Dendritic cell treated with granulocyte-macrophage colony-stimulating factor and Interleukin-4, amounts not matched to agents 40 ng/mL and 50 ng/mL, for 4 days (primary cell): ENCODE measurements around the gene ASCL5.
"Not testable (repeated sequence)": the region's sequence is repeated elsewhere in the genome, so short reads cannot be mapped to it uniquely, and the experiment has no call there.

Experiments used
- H3K27ac Mint-ChIP-seq: one replicate; pipeline ENCODE4 v1.8.0; 2022; ENCODE audit warnings: mild to moderate bottlenecking, mixed read lengths
- H3K27me3 Mint-ChIP-seq: one replicate; pipeline ENCODE4 v1.8.0; 2022; ENCODE audit warnings: mild to moderate bottlenecking, mixed read lengths
- H3K36me3 Mint-ChIP-seq: one replicate; pipeline ENCODE4 v1.8.0; 2022; ENCODE audit warnings: low read depth, mixed read lengths
- H3K4me1 Mint-ChIP-seq: one replicate; pipeline ENCODE4 v1.8.0; 2022; ENCODE audit warnings: low read depth, mixed read lengths
- H3K4me3 Mint-ChIP-seq: one replicate; pipeline ENCODE4 v1.8.0; 2022; ENCODE audit warnings: mild to moderate bottlenecking, moderate library complexity, mixed read lengths
- H3K9me3 Mint-ChIP-seq: one replicate; pipeline ENCODE4 v1.8.0; 2022; ENCODE audit warnings: mixed read lengths
- intact Hi-C: fragments of 100-400 bp; cut with micrococcal nuclease; formaldehyde crosslinking; loops from one replicate; pipeline ENCODE4 v1.15.0; 2022

The ASCL5 gene

GRCh38 chr1:201163036-201163435 is 36.1 kb upstream of the ASCL5 start:
- H3K4me1 Mint-ChIP-seq, H3K9me3 Mint-ChIP-seq, H3K27me3 Mint-ChIP-seq, H3K27ac Mint-ChIP-seq, H3K4me3 Mint-ChIP-seq, intact Hi-C loops, H3K36me3 Mint-ChIP-seq: not testable (repeated sequence)

GRCh38 chr1:201157949-201158348 is 31.0 kb upstream of the ASCL5 start:
- Mint-ChIP-seq H3K27ac (peak overlapping the region; percentile 19), H3K27me3 (peaks cover 6% of the 10 kb centered on the region), H3K4me1 (peaks cover 12% of the 10 kb centered on the region), H3K4me3 (no peak overlapping the region), H3K36me3 (no peaks in the 10 kb centered on the region), H3K9me3 (no peaks in the 10 kb centered on the region)
- intact Hi-C loops: no loop called here

- intact Hi-C loops: no loop called here
- H3K27me3 Mint-ChIP-seq: peaks cover 6% of the 10 kb centered on the region
- peaks cover 12% of the 10 kb centered on the region for H3K4me1 Mint-ChIP-seq
- peaks cover 2% of the 10 kb centered on the region for H3K36me3 Mint-ChIP-seq
- no peaks in the 10 kb centered on the region for H3K9me3 Mint-ChIP-seq
- no peak overlapping the region for H3K27ac Mint-ChIP-seq
- no peak overlapping the region for H3K4me3 Mint-ChIP-seq
Observed at GRCh38 chr1:201156819-201157218, 29.8 kb upstream of the ASCL5 start.

- Mint-ChIP-seq H3K9me3 (no peaks in the 10 kb centered on the region), H3K27me3 (peaks cover 6% of the 10 kb centered on the region), H3K4me3 (no peak overlapping the region), H3K36me3 (peaks cover 6% of the 10 kb centered on the region), H3K4me1 (peaks cover 12% of the 10 kb centered on the region), H3K27ac (no peak overlapping the region)
- intact Hi-C loops: no loop called here
Observed at GRCh38 chr1:201156346-201156745, 29.4 kb upstream of the ASCL5 start.

GRCh38 chr1:201155354-201155753 is 28.4 kb upstream of the ASCL5 start:
- H3K27me3 Mint-ChIP-seq: peaks cover 6% of the 10 kb centered on the region
- no peaks in the 10 kb centered on the region for H3K9me3 Mint-ChIP-seq
- H3K4me3 Mint-ChIP-seq: no peak overlapping the region
- H3K27ac Mint-ChIP-seq: no peak overlapping the region
- peaks cover 16% of the 10 kb centered on the region for H3K36me3 Mint-ChIP-seq
- H3K4me1 Mint-ChIP-seq: peaks cover 12% of the 10 kb centered on the region
- intact Hi-C loops: no loop called here

- Mint-ChIP-seq H3K4me3 (peak within 1 kb of the TSS; percentile 82), H3K9me3 (no peaks in the 10 kb centered on the region), H3K27ac (peak within 1 kb of the TSS; percentile 82), H3K36me3 (peaks cover 17% of the 10 kb centered on the region), H3K27me3 (peaks cover 6% of the 10 kb centered on the region), H3K4me1 (peaks cover 12% of the 10 kb centered on the region)
- intact Hi-C loops: loop anchor here (5.0 kb wide), 1 partner anchor 68 kb away; no protein-coding TSS in a partner anchor
Observed at GRCh38 chr1:201154389-201155165, 27.6 kb upstream of the ASCL5 start, which contains the start of gene TMEM9. Gene TMEM9 (minus strand): TSS chr1:201154474. CDS start chr1:201153923, 551 bp downstream.

GRCh38 chr1:201153474-201154388 is 26.7 kb upstream of the ASCL5 start:
- H3K27ac Mint-ChIP-seq: peak overlapping the region; percentile 82
- intact Hi-C loops: loop anchor here (5.0 kb wide), 1 partner anchor 69 kb away; no protein-coding TSS in a partner anchor
- peaks cover 21% of the 10 kb centered on the region for H3K36me3 Mint-ChIP-seq
- H3K27me3 Mint-ChIP-seq: peaks cover 6% of the 10 kb centered on the region
- H3K4me1 Mint-ChIP-seq: peaks cover 12% of the 10 kb centered on the region
- H3K9me3 Mint-ChIP-seq: no peaks in the 10 kb centered on the region
- peak overlapping the region; percentile 82 for H3K4me3 Mint-ChIP-seq

GRCh38 chr1:201149400-201149799 is 22.4 kb upstream of the ASCL5 start:
- Mint-ChIP-seq H3K36me3 (peaks cover 60% of the 10 kb centered on the region), H3K27ac (no peak overlapping the region), H3K27me3 (no peaks in the 10 kb centered on the region), H3K9me3 (no peaks in the 10 kb centered on the region), H3K4me1 (peaks cover 6% of the 10 kb centered on the region), H3K4me3 (no peak overlapping the region)
- intact Hi-C loops: no loop called here

- H3K4me3 Mint-ChIP-seq: no peak overlapping the region
- H3K36me3 Mint-ChIP-seq: peaks cover 79% of the 10 kb centered on the region
- H3K27ac Mint-ChIP-seq: no peak overlapping the region
Observed at GRCh38 chr1:201147396-201148015, 20.5 kb upstream of the ASCL5 start.

GRCh38 chr1:201146626-201147390 is 19.8 kb upstream of the ASCL5 start:
- Mint-ChIP-seq H3K27ac (no peak overlapping the region), H3K36me3 (peaks cover 85% of the 10 kb centered on the region), H3K9me3 (no peaks in the 10 kb centered on the region), H3K4me3 (no peak overlapping the region), H3K27me3 (no peaks in the 10 kb centered on the region), H3K4me1 (no peaks in the 10 kb centered on the region)
- intact Hi-C loops: no loop called here

More at GRCh38 chr1:201147396-201148015, 20.5 kb upstream of the ASCL5 start:
- no peaks in the 10 kb centered on the region for H3K9me3 Mint-ChIP-seq
- intact Hi-C loops: no loop called here
- no peaks in the 10 kb centered on the region for H3K4me1 Mint-ChIP-seq
- H3K27me3 Mint-ChIP-seq: no peaks in the 10 kb centered on the region

- intact Hi-C loops: no loop called here
- Mint-ChIP-seq H3K4me1 (no peaks in the 10 kb centered on the region), H3K36me3 (peaks cover 85% of the 10 kb centered on the region)
Observed at GRCh38 chr1:201145816-201146215, 18.8 kb upstream of the ASCL5 start.

GRCh38 chr1:201145132-201145531 is 18.1 kb upstream of the ASCL5 start:
- Mint-ChIP-seq H3K9me3 (no peaks in the 10 kb centered on the region), H3K4me1 (no peaks in the 10 kb centered on the region), H3K27me3 (no peaks in the 10 kb centered on the region), H3K4me3 (no peak overlapping the region), H3K27ac (no peak overlapping the region), H3K36me3 (peaks cover 85% of the 10 kb centered on the region)
- intact Hi-C loops: no loop called here

More at GRCh38 chr1:201145816-201146215, 18.8 kb upstream of the ASCL5 start:
- Mint-ChIP-seq H3K4me3 (no peak overlapping the region), H3K27me3 (no peaks in the 10 kb centered on the region), H3K27ac (no peak overlapping the region), H3K9me3 (no peaks in the 10 kb centered on the region)

GRCh38 chr1:201144701-201145100 is 17.7 kb upstream of the ASCL5 start:
- Mint-ChIP-seq H3K36me3 (peaks cover 89% of the 10 kb centered on the region), H3K27ac (no peak overlapping the region), H3K27me3 (no peaks in the 10 kb centered on the region), H3K4me1 (no peaks in the 10 kb centered on the region), H3K4me3 (no peak overlapping the region), H3K9me3 (no peaks in the 10 kb centered on the region)
- intact Hi-C loops: no loop called here
